Right cardiac atrium (tissue), 5 donors: Measurements from ENCODE around the gene METTL18. TPM values are rescaled to one million over a fixed set of nuclear protein-coding genes. Genes with fewer than 3 reads are reported as not detected.
A peak's percentile ranks its signal among the peaks of the same experiment; 100 is the strongest.
"Not testable (repeated sequence)": the region's sequence is repeated elsewhere in the genome, so short reads cannot be mapped to it uniquely, and the experiment has no call there.

ENCODE experiments used
- ATAC-seq, 2 donors: fragments of 200-7000 bp; cut with Tn5 transposase; one replicate each; pipeline versions ENCODE4 v1.8.0 to v1.9.1; 2020; ENCODE audit warnings: moderate library complexity in 2 of 2, mild to moderate bottlenecking in 1 of 2
- DNase-seq, 3 donors: peaks; one replicate each; pipeline ENCODE4 v3.0.0-alpha.2; 2020
- H3K27ac ChIP-seq: one replicate; pipeline ENCODE4 v1.5.1; 2013; ENCODE audit warnings: mild to moderate bottlenecking, low read length, control low read depth, moderate library complexity
- H3K27me3 ChIP-seq: one replicate; pipeline ENCODE4 v1.6.1; 2013; ENCODE audit not compliant: control insufficient read depth, insufficient read depth
- H3K4me1 ChIP-seq: one replicate; pipeline ENCODE4 v1.6.1; 2013; ENCODE audit warnings: low read length; ENCODE audit not compliant: control insufficient read depth, insufficient read depth
- H3K4me3 ChIP-seq: one replicate; pipeline ENCODE4 v1.5.1; 2013; ENCODE audit warnings: low read length, control low read depth
- H3K9me3 ChIP-seq: one replicate; pipeline ENCODE4 v1.6.1; 2013; ENCODE audit warnings: low read length; ENCODE audit not compliant: control insufficient read depth
- WGBS: extraction: QIAGEN DNeasy Blood & Tissue Kit; methylation state at CpG from one replicate; pipeline ENCODE4 v1.1.7; 2013; 5-methylcytosine and 5-hydroxymethylcytosine counted together
- intact Hi-C, 4 donors: fragments of 100-400 bp; cut with DNase I; formaldehyde crosslinking; loops; one replicate each; pipeline versions ENCODE4 v1.11.0 to v1.14.0; 2022 to 2023
- polyA plus RNA-seq: library from polyadenylated mRNA; stranded (reverse); fragments of 200-250 nt; gene quantifications from one replicate; pipeline ENCODE4 v1.2.3, GENCODE V29; 2013
- total RNA-seq, 4 donors: library from RNA; stranded (reverse); fragmentation: NEBNext Ultra II Directional; extraction: Animal tissue kit (Norgen Biotek cat#: 25700); gene quantifications; one replicate each; pipeline ENCODE4 v1.2.1, GENCODE V29; 2021
- donor health status: healthy with polysubstance abuse.
- donor health status: DM: no; HTN: yes; CAD: no.
- donor health status: DM: no; HTN: no; CAD: no.
- donor health status: DM: no; HTN: yes; CAD: no; lungs with severe emphysema.
- donor health status: DM: yes; HTN: yes; CAD: no.

The METTL18 gene
- total and polyA plus RNA-seq, 5 donors = 5.7 to 7.1 (median 6.2) TPM

DNA sequence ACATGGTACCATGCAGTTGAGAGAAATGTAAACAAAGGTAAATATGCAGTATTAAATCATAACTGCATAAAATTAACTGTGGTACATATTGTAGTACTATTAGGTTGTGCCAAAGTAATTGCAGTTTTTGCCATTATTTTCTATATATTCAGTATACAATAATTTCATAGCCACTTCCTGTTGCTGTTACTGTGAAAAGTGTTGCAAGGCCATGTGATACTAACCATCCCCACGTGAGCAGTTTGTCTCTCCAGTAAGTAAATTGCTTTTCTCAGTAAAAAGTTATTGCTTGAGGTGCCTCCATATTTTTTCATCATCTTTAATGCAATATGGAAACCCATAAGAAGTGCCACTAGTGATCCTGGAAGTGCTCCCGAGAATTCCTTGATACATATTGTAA is 19.6 kb upstream of the METTL18 start:
- 88% methylated on average over 2 of the region's 2 CpGs for WGBS
- H3K27me3 ChIP-seq = no peaks in the 10 kb centered on the region
- H3K27ac ChIP-seq = no peak overlapping the region
- no peaks in the 10 kb centered on the region for H3K4me1 ChIP-seq
- no peaks in the 10 kb centered on the region for H3K9me3 ChIP-seq
- intact Hi-C loops = loop anchor here in 1 of 4 donors (5.0 kb wide), 1 partner anchor 267 kb away; no protein-coding TSS in a partner anchor
- DNase-seq (no peak), ATAC-seq (no peak)
- H3K4me3 ChIP-seq = no peak overlapping the region

DNA sequence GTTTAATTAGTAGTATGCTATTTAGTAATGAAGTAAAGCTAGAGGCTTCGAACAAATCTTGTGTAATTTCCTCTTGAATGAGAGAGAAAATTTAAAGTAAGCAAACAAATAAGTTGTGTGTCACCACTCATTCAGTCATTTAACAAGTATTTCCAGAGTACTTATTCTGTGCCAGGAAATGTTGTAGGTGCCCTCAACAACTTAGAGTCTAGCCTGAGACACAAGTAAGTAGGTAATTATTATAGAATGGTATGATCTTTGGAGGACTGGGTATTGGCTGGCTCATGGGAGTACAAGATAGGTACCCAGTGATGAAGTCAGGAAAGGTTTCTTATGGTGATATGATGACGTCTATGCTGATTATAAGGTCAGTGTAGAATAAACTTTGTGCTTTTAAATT is 17.4 kb upstream of the METTL18 start:
- Histone ChIP-seq H3K4me3 (no peak overlapping the region), H3K27me3 (no peaks in the 10 kb centered on the region), H3K27ac (no peak overlapping the region), H3K9me3 (no peaks in the 10 kb centered on the region), H3K4me1 (no peaks in the 10 kb centered on the region)
- ATAC-seq = no peak
- DNase-seq = no peak
- intact Hi-C loops = loop anchor here in 1 of 4 donors (5.0 kb wide), 1 partner anchor 265 kb away; no protein-coding TSS in a partner anchor
- 87% methylated on average over 2 of the region's 2 CpGs for WGBS

GRCh38 chr1:169811418-169812035 is 16.8 kb upstream of the METTL18 start:
- H3K4me1 ChIP-seq, ATAC-seq, H3K9me3 ChIP-seq, H3K27ac ChIP-seq, H3K27me3 ChIP-seq, DNase-seq, H3K4me3 ChIP-seq: not testable (repeated sequence)
- intact Hi-C loops = loop anchor here in 1 of 4 donors (5.0 kb wide), 1 partner anchor 264 kb away; no protein-coding TSS in a partner anchor

DNA sequence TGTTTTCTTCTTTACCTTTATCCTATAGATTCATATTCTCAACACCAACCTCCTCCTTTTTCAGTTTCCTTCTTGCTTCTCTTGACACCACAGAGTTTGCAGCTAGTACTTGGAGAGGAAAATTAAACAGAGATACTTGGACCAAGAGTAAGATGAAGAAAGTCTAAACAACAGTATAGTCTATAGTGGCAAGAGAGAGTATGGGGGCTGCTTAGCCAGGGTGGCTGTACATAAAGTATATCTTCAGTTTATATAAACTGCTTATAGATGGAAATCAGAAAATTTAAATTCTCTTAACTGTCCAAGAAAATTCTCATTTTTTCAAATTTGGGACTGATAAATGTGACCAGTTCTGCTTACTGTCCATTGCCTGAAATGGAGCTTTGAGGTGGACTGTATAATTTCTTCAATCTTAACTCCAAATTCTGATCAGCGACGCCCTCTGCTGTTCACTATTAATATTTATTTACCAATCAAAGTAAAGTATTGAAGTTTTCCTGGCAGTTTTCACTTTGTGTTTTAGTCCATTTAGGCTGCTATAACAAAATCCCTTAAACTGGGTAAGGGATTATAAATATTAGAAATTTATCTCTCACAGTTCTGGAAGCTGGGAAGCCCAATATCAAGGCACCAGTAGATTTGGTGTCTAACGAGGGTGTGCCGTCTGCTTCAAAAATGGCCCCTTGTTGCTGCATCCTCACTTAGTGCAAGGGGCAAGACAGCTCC is 14.8 kb upstream of the METTL18 start:
- H3K27me3 ChIP-seq = no peaks in the 10 kb centered on the region
- intact Hi-C loops = loop anchor here (5.0 to 10.0 kb wide), 3 partner anchors 255 to 262 kb away; no protein-coding TSS in a partner anchor
- 56% methylated on average over 4 of the region's 4 CpGs for WGBS
- DNase-seq (no peak), ATAC-seq (peak in 1 of 2 donors; percentile 34)
- H3K27ac ChIP-seq = no peak overlapping the region
- H3K4me1 ChIP-seq = no peaks in the 10 kb centered on the region
- H3K4me3 ChIP-seq = no peak overlapping the region
- no peaks in the 10 kb centered on the region for H3K9me3 ChIP-seq

DNA sequence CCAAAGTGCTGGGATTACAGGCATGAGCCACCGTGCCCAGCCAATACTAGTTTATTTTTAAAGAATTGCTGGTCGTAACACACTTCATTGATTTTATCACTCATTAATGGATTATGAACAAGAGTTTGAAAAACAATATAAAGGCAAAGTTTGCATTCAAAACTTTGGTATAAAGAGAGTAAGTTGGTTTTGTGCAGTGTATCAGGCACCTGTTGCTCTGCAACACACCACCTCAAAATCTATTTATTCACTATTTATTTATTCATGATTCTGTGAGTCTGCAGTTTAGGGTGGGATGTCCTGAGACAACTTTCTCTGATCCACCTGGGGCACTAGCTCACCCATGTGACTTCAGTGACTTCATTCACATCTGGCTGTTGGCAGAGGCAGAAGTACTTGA is 10.2 kb upstream of the METTL18 start:
- Histone ChIP-seq H3K27me3 (no peaks in the 10 kb centered on the region), H3K4me1 (no peaks in the 10 kb centered on the region), H3K9me3 (no peaks in the 10 kb centered on the region), H3K27ac (no peak overlapping the region), H3K4me3 (no peak overlapping the region)
- DNase-seq (no peak), ATAC-seq (no peak)
- intact Hi-C loops = loop anchor here in 3 of 4 donors (5.0 to 10.0 kb wide), 2 partner anchors 250 to 253 kb away; no protein-coding TSS in a partner anchor
- 92% methylated on average over 2 of the region's 2 CpGs for WGBS

- Histone ChIP-seq H3K9me3 (no peaks in the 10 kb centered on the region), H3K4me1 (no peaks in the 10 kb centered on the region), H3K27ac (no peak overlapping the region), H3K4me3 (no peak overlapping the region), H3K27me3 (no peaks in the 10 kb centered on the region)
- intact Hi-C loops = loop anchor here in 2 of 4 donors (10.0 kb wide), 1 partner anchor 248 kb away; no protein-coding TSS in a partner anchor
- ATAC-seq (no peak), DNase-seq (no peak)
Measured at GRCh38 chr1:169802888-169803287, 8.2 kb upstream of the METTL18 start.

- peaks cover 2% of the 10 kb centered on the region for H3K4me1 ChIP-seq
- WGBS = 95% methylated on average over 5 of the region's 5 CpGs
- H3K27ac ChIP-seq = no peak overlapping the region
- DNase-seq = no peak
- intact Hi-C loops = loop anchor here in 1 of 4 donors (10.0 kb wide), 1 partner anchor 92 kb away; no protein-coding TSS in a partner anchor
- H3K27me3 ChIP-seq = no peaks in the 10 kb centered on the region
- no peaks in the 10 kb centered on the region for H3K9me3 ChIP-seq
- H3K4me3 ChIP-seq = no peak overlapping the region
- no peak for ATAC-seq
Measured at GRCh38 chr1:169797281-169797680, 2.6 kb upstream of the METTL18 start.

DNA sequence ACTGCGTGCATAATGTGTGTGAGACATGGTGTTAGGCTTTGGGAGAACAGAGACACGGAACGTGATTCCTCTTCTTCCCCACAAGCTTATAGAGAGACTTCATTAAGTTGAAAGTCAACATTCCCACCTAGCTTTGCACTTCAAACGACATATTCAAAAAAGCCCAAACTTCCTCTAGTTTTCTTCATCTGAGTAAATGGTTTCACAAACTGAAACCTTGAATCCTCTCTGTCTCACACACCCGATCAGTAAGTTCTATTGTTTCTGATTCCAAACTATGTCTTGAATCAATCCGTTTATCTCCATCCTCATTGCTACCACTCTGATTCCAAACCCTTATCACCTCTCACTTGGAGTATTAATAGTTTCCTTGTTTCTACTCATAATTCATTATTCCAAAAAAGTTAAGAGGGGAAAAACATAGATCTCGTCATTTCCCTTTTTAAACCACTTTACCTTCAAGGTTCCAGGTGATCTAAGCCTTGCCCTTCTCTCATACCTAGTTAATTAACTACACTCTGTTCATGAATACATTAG is 1.6 kb upstream of the METTL18 start:
- Histone ChIP-seq H3K4me1 (peaks cover 2% of the 10 kb centered on the region), H3K4me3 (no peak overlapping the region), H3K9me3 (no peaks in the 10 kb centered on the region), H3K27ac (no peak overlapping the region), H3K27me3 (no peaks in the 10 kb centered on the region)
- ATAC-seq = no peak
- no peak for DNase-seq
- intact Hi-C loops = loop anchor here in 1 of 4 donors (10.0 kb wide), 1 partner anchor 92 kb away; no protein-coding TSS in a partner anchor
- 84% methylated on average over 7 of the region's 7 CpGs for WGBS

DNA sequence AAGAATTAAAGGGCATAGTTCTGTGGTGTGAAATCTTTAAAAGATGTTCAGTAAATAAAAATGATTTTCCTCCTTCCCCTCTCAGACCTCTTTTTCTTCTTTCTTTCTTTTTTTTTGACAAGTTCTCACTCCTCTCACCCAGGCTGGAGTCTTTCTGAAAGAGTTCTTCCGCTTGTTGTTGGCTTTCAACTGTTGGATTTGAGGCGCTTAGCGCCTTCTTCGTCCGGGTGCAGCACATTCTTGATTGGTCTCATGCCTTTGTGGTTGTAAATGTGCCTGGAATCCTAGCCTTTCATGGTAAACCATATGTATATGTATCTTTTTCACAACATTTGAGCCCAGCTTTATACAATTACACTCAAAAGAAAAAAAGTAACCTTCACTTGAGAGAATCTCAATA is 980 bp upstream of the METTL18 start:
- intact Hi-C loops = loop anchor here in 1 of 4 donors (10.0 kb wide), 1 partner anchor 91 kb away; no protein-coding TSS in a partner anchor
- ATAC-seq (no peak), DNase-seq (no peak)
- WGBS = 23% methylated on average over 5 of the region's 5 CpGs
- Histone ChIP-seq H3K4me3 (peak overlapping the region; percentile 97), H3K27me3 (no peaks in the 10 kb centered on the region), H3K27ac (no peak overlapping the region), H3K4me1 (peaks cover 2% of the 10 kb centered on the region), H3K9me3 (no peaks in the 10 kb centered on the region)

DNA sequence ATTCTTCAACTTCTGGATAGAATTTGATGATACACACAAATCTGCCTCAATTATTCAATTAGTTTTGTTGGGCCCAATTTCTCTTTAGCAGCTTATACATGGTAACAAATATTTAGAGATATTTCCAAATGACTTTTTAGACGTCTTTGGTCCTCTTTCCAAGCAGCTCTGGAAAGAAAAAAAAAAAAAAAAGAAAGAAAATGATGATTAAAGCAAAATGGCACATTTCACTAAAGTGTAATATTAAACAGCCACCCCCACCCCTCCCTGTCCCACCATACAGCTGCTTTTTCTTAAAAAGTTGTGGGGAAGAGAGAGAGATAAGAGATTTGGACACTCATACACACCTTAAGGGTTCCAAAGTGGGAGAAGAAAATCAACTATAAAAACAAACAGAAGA is 977 bp downstream of the METTL18 start:
- ATAC-seq = no peak
- peaks cover 2% of the 10 kb centered on the region for H3K4me1 ChIP-seq
- no peaks in the 10 kb centered on the region for H3K9me3 ChIP-seq
- peak overlapping the region; percentile 15 for H3K27ac ChIP-seq
- intact Hi-C loops = loop anchor here in 1 of 4 donors (10.0 kb wide), 1 partner anchor 89 kb away; no protein-coding TSS in a partner anchor
- H3K27me3 ChIP-seq = no peaks in the 10 kb centered on the region
- peak overlapping the region; percentile 97 for H3K4me3 ChIP-seq
- WGBS = 41% methylated on average over 1 of the region's 1 CpG
- DNase-seq = no peak

DNA sequence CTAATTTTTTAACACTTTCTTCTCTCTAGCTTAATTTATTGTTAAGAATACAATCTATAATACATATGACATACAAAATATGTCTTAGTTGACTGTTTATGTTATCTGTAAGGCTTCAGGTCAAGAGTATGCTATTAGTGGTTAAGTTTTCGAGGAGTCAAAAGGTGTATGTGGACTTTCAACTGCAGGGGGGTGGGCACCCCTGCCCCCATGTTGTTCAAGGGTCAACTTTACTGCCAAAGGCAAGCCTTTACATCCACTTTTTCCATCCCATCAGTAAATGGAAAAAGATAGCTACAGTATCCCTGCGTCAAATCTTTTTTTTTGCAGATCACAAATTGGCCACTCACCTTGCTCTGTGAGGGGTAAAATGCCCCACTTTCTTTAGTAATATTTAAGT is 6.3 kb downstream of the METTL18 start:
- Histone ChIP-seq H3K27me3 (no peaks in the 10 kb centered on the region), H3K4me1 (no peaks in the 10 kb centered on the region), H3K4me3 (no peak overlapping the region), H3K9me3 (peaks cover 2% of the 10 kb centered on the region), H3K27ac (no peak overlapping the region)
- intact Hi-C loops = no loop called here
- no peak for ATAC-seq
- no peak for DNase-seq
- 89% methylated on average over 2 of the region's 2 CpGs for WGBS
